Cerebellar nuclear complex (tissue), 1 donor: ENCODE results near the gene NTN1.
"Not testable (repeated sequence)": the region's sequence is repeated elsewhere in the genome, so short reads cannot be mapped to it uniquely, and the experiment has no call there.

Experiments used
- DNase-seq, 2 experiments: peaks; one replicate each; lab custom pipeline; 2025; lab: John Stamatoyannopoulos, UW

NTN1 gene

GRCh38 chr17:9087921-9088320, 66.6 kb downstream of the NTN1 start:
- no peak for DNase-seq

- no peak for DNase-seq
Measured at GRCh38 chr17:9090641-9091096, 69.4 kb downstream of the NTN1 start.

GRCh38 chr17:9094193-9094592, 72.9 kb downstream of the NTN1 start:
- no peak for DNase-seq

- no peak for DNase-seq
Measured at GRCh38 chr17:9095390-9095789, 74.1 kb downstream of the NTN1 start.

- no peak for DNase-seq
Measured at GRCh38 chr17:9098242-9098825, 77.0 kb downstream of the NTN1 start.

GRCh38 chr17:9101356-9101755, 80.0 kb downstream of the NTN1 start:
- no peak for DNase-seq

- DNase-seq: not testable (repeated sequence)
Measured at GRCh38 chr17:9103193-9103592, 81.9 kb downstream of the NTN1 start.

- DNase-seq: no peak
Measured at GRCh38 chr17:9104370-9105041, 83.2 kb downstream of the NTN1 start.

- DNase-seq: no peak
Measured at GRCh38 chr17:9105068-9105868, 84.0 kb downstream of the NTN1 start.

- DNase-seq: not testable (repeated sequence)
Measured at GRCh38 chr17:9106278-9106677, 85.0 kb downstream of the NTN1 start.

- DNase-seq: no peak
Measured at GRCh38 chr17:9107527-9107926, 86.2 kb downstream of the NTN1 start.

GRCh38 chr17:9108146-9108545, 86.8 kb downstream of the NTN1 start:
- DNase-seq: no peak

- no peak for DNase-seq
Measured at GRCh38 chr17:9109933-9110332, 88.6 kb downstream of the NTN1 start.

GRCh38 chr17:9110501-9110900, 89.2 kb downstream of the NTN1 start:
- DNase-seq: no peak

- no peak for DNase-seq
Measured at GRCh38 chr17:9115214-9116191, 94.2 kb downstream of the NTN1 start.

- DNase-seq: no peak
Measured at GRCh38 chr17:9116311-9116835, 95.1 kb downstream of the NTN1 start.

GRCh38 chr17:9116861-9117568, 95.7 kb downstream of the NTN1 start:
- DNase-seq: no peak

GRCh38 chr17:9120471-9120870, 99.2 kb downstream of the NTN1 start:
- no peak for DNase-seq

- no peak for DNase-seq
Measured at GRCh38 chr17:9121186-9121820, 100.0 kb downstream of the NTN1 start.
